Neuronal stem cell (in vitro differentiated cells): Measurements from ENCODE around the gene RTTN.

ENCODE experiments used
- DNase-seq: peaks from one replicate; pipeline ENCODE4 v3.0.0-alpha.2; 2013; ENCODE audit warnings: low spot score
- H2AFZ ChIP-seq: one replicate; pipeline ENCODE4 v1.6.1; 2013; ENCODE audit warnings: mild to moderate bottlenecking, low read length, inconsistent platforms
- H2AK5ac ChIP-seq: 2 replicates; pipeline ENCODE4 v1.6.1; 2013; ENCODE audit warnings: low read depth, mild to moderate bottlenecking, inconsistent platforms, low read length, moderate library complexity, mixed read lengths
- H2BK120ac ChIP-seq: 2 replicates; pipeline ENCODE4 v1.6.1; 2013; ENCODE audit warnings: low read depth, mild to moderate bottlenecking, inconsistent platforms, low read length, moderate library complexity, mixed read lengths
- H2BK12ac ChIP-seq: one replicate; pipeline ENCODE4 v1.6.1; 2013; ENCODE audit warnings: low read length, inconsistent platforms
- H2BK15ac ChIP-seq: 2 replicates; pipeline ENCODE4 v1.6.1; 2013; ENCODE audit warnings: mild to moderate bottlenecking, low read length, inconsistent platforms, mixed read lengths
- H2BK5ac ChIP-seq: one replicate; pipeline ENCODE4 v1.6.1; 2013; ENCODE audit warnings: inconsistent platforms, mild to moderate bottlenecking, low read length, moderate library complexity
- H3K14ac ChIP-seq: one replicate; pipeline ENCODE4 v1.6.1; 2013; ENCODE audit warnings: low read length, inconsistent platforms
- H3K18ac ChIP-seq: 2 replicates; pipeline ENCODE4 v1.6.1; 2013; ENCODE audit warnings: low read length, inconsistent platforms
- H3K23ac ChIP-seq: 2 replicates; pipeline ENCODE4 v1.6.1; 2013; ENCODE audit warnings: low read depth, mild to moderate bottlenecking, mixed read lengths, low read length, inconsistent platforms; ENCODE audit not compliant: poor library complexity
- H3K27ac ChIP-seq: replicated peaks from 3 replicates; pipeline ENCODE4 v1.5.1; 2013; ENCODE audit warnings: low read length, inconsistent platforms
- H3K27me3 ChIP-seq, 3 experiments: 2 replicates each; pipeline ENCODE4 v1.6.1; 2013; ENCODE audit warnings: low read length in 3 of 3, mild to moderate bottlenecking in 2 of 3, inconsistent platforms in 1 of 3, low read depth in 1 of 3, mixed read lengths in 1 of 3, moderate library complexity in 1 of 3; ENCODE audit not compliant: control insufficient read depth in 3 of 3, insufficient read depth in 3 of 3
- H3K36me3 ChIP-seq, 2 donors: replicated peaks in 1 of 2; 2 replicates each; pipeline ENCODE4 v1.6.1; 2013; ENCODE audit warnings: low read length in 2 of 2; ENCODE audit not compliant: control insufficient read depth in 2 of 2, insufficient read depth in 2 of 2
- H3K4ac ChIP-seq: 2 replicates; pipeline ENCODE4 v1.6.1; 2013; ENCODE audit warnings: inconsistent platforms, mild to moderate bottlenecking, low read length, moderate library complexity
- H3K4me1 ChIP-seq, 2 donors: 1 replicate in 1 of 2; 2 replicates in 1 of 2; pipeline ENCODE4 v1.6.1; 2013; ENCODE audit warnings: low read length in 2 of 2, low read depth in 1 of 2; ENCODE audit not compliant: control insufficient read depth in 2 of 2, insufficient read depth in 1 of 2
- H3K4me2 ChIP-seq: one replicate; pipeline ENCODE4 v1.6.1; 2013; ENCODE audit warnings: mild to moderate bottlenecking, low read length, inconsistent platforms; ENCODE audit not compliant: insufficient read depth, poor library complexity, severe bottlenecking
- H3K4me3 ChIP-seq, 2 donors: 2 replicates each; pipeline ENCODE4 v1.5.1; 2013; ENCODE audit warnings: low read length in 2 of 2, mild to moderate bottlenecking in 2 of 2, inconsistent platforms in 1 of 2, moderate library complexity in 1 of 2
- H3K79me1 ChIP-seq: one replicate; pipeline ENCODE4 v1.6.1; 2013; ENCODE audit warnings: low read depth, mild to moderate bottlenecking, inconsistent platforms, low read length, moderate library complexity
- H3K9ac ChIP-seq: one replicate; pipeline ENCODE4 v1.6.1; 2013; ENCODE audit warnings: mild to moderate bottlenecking, low read depth, low read length, inconsistent platforms; ENCODE audit not compliant: poor library complexity
- H3K9me3 ChIP-seq, 2 donors: replicated peaks in 1 of 2; 2 replicates each; pipeline versions ENCODE3 to v1.6.1; 2013; ENCODE audit warnings: low read length in 2 of 2, mild to moderate bottlenecking in 2 of 2, inconsistent platforms in 1 of 2, low read depth in 1 of 2, mixed read lengths in 1 of 2, moderate library complexity in 1 of 2; ENCODE audit not compliant: control insufficient read depth in 2 of 2, insufficient read depth in 1 of 2
- H4K8ac ChIP-seq: one replicate; pipeline ENCODE4 v1.6.1; 2013; ENCODE audit warnings: low read depth, mild to moderate bottlenecking, inconsistent platforms, low read length, moderate library complexity
- H4K91ac ChIP-seq: one replicate; pipeline ENCODE4 v1.6.1; 2013; ENCODE audit warnings: low read length, low read depth, mild to moderate bottlenecking, inconsistent platforms; ENCODE audit not compliant: poor library complexity
- WGBS, 2 donors: extraction: QIAGEN DNeasy Blood & Tissue Kit; methylation state at CpG; one replicate each; pipeline ENCODE4 v1.1.7; 2013; ENCODE audit warnings: missing lambda C conversion rate in 2 of 2, mixed read lengths in 1 of 2; ENCODE audit not compliant: insufficient read length in 2 of 2, insufficient replicate concordance in 1 of 2; ENCODE audit errors: extremely low coverage in 2 of 2; 5-methylcytosine and 5-hydroxymethylcytosine counted together

Gene RTTN

DNA sequence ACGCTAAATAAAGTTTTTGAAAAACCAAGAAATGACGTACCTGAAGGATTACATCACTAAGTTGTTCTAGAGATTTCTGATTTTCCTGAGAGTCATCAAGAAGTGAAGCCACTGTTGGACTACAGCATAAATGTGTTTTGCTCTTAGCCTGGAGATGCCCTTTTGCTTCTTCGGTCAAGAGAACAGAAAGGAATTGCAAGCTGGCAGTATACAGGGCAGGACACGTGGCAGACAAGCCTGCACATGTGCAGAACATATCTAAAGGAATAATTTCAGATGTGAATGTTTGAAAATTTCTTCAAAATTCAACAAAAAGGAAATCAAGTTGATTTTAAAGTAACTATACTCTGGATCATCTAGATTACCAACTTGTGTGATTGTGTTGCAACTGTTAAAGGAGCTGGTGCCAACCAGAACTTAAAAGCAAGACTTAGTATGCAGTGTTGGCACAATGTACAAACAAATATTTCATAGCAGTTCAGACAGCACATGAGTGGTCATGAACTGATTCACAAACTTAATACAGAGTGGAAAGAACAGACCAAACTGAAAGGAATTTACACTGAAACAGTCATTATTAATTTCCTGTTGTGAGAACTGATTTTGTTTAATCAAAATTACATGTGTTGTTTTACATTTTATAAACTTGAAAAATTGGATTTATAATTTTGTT lies 157.4 kb downstream of the RTTN start:
- Histone ChIP-seq H3K4me3 (no peak overlapping the region), H4K91ac (no peak overlapping the region), H3K36me3 (peaks cover 2 to 19% of the 10 kb centered on the region in 2 donors), H2BK5ac (no peak overlapping the region), H3K9ac (no peak overlapping the region), H3K9me3 (peaks cover 0 to 3% of the 10 kb centered on the region in 2 donors), H3K79me1 (no peaks in the 10 kb centered on the region), H3K27me3 (no peaks in the 10 kb centered on the region), H3K14ac (no peak overlapping the region), H2AFZ (no peak overlapping the region), H3K23ac (no peak overlapping the region), H3K27ac (no peak overlapping the region), H3K4me1 (no peaks in the 10 kb centered on the region), H3K4me2 (no peak overlapping the region), H3K4ac (no peak overlapping the region), H4K8ac (no peak overlapping the region), H2BK120ac (no peak overlapping the region), H2BK12ac (no peak overlapping the region), H2AK5ac (no peak overlapping the region), H3K18ac (no peak overlapping the region), H2BK15ac (no peak overlapping the region)
- WGBS, 2 donors, result no CpG with 5 or more reads among the region's 4 CpGs
- no peak for DNase-seq

DNA sequence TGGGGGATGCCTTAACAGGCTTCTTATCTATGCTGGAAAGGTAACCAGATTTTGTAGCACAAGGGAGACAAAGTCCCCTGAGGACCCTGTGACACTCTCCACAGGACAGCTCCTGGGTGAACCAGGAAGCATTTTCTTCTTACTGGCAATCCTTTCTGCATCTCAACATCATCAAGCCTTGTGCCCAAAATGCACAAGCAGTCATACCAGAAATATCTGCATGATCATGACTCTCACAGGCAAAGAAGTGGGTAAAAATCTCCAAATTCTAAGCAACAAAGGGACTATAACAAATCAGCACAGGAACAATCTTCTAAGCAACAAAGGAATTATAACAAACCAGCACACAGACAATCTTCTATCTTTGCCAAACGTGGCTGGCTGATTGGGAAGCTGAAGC lies 158.7 kb downstream of the RTTN start:
- DNase-seq, result no peak
- no CpG with 5 or more reads among the region's 1 CpG for WGBS, 2 donors
- H3K79me1 ChIP-seq, result no peaks in the 10 kb centered on the region
- H3K4ac ChIP-seq, result no peak overlapping the region
- no peak overlapping the region for H3K4me2 ChIP-seq
- H3K27me3 ChIP-seq, result no peaks in the 10 kb centered on the region
- no peak overlapping the region for H2BK12ac ChIP-seq
- H2AFZ ChIP-seq, result no peak overlapping the region
- H2AK5ac ChIP-seq, result no peak overlapping the region
- no peak overlapping the region for H2BK120ac ChIP-seq
- H3K9ac ChIP-seq, result no peak overlapping the region
- no peak overlapping the region for H3K14ac ChIP-seq
- no peak overlapping the region for H3K4me3 ChIP-seq
- no peak overlapping the region for H3K18ac ChIP-seq
- peaks cover 2 to 15% of the 10 kb centered on the region in 2 donors for H3K36me3 ChIP-seq
- no peaks in the 10 kb centered on the region for H3K4me1 ChIP-seq
- H2BK15ac ChIP-seq, result no peak overlapping the region
- H3K23ac ChIP-seq, result no peak overlapping the region
- no peak overlapping the region for H4K91ac ChIP-seq
- peaks cover 0 to 3% of the 10 kb centered on the region in 2 donors for H3K9me3 ChIP-seq
- no peak overlapping the region for H2BK5ac ChIP-seq
- no peak overlapping the region for H3K27ac ChIP-seq
- no peak overlapping the region for H4K8ac ChIP-seq

DNA sequence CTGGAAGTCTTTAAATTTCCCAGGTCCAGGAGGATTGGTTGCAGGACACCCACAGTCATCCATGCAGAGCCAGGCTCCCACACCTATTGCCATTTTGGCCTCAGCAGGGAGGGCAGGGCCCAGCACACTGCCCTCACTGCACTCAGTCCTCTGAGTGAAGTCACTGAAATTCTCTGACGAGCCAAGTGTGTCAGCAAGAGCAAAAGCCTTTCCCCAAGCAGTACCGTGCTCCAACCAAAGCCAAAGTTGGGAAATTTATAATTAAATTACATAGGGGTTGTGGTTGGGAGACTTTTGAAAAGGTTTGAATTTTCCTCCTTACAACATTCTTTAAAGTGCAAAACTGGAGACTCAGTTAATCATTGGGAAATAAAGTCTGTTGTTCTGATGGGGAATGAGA lies 159.3 kb downstream of the RTTN start:
- H4K8ac ChIP-seq, result no peak overlapping the region
- H3K4ac ChIP-seq, result no peak overlapping the region
- H4K91ac ChIP-seq, result no peak overlapping the region
- no peak overlapping the region for H2AFZ ChIP-seq
- no peaks in the 10 kb centered on the region for H3K4me1 ChIP-seq
- H3K14ac ChIP-seq, result no peak overlapping the region
- H3K9ac ChIP-seq, result no peak overlapping the region
- peaks cover 2 to 11% of the 10 kb centered on the region in 2 donors for H3K36me3 ChIP-seq
- no peak overlapping the region for H2AK5ac ChIP-seq
- H3K23ac ChIP-seq, result no peak overlapping the region
- no peaks in the 10 kb centered on the region for H3K27me3 ChIP-seq
- no peaks in the 10 kb centered on the region for H3K79me1 ChIP-seq
- no peak overlapping the region for H3K4me3 ChIP-seq
- no peak overlapping the region for H3K27ac ChIP-seq
- no peak overlapping the region for H2BK5ac ChIP-seq
- H3K4me2 ChIP-seq, result no peak overlapping the region
- H2BK12ac ChIP-seq, result no peak overlapping the region
- H2BK15ac ChIP-seq, result no peak overlapping the region
- no CpG with 5 or more reads among the region's 2 CpGs for WGBS, 2 donors
- no peak for DNase-seq
- H3K9me3 ChIP-seq, result peaks cover 0 to 3% of the 10 kb centered on the region in 2 donors
- H3K18ac ChIP-seq, result no peak overlapping the region
- no peak overlapping the region for H2BK120ac ChIP-seq

DNA sequence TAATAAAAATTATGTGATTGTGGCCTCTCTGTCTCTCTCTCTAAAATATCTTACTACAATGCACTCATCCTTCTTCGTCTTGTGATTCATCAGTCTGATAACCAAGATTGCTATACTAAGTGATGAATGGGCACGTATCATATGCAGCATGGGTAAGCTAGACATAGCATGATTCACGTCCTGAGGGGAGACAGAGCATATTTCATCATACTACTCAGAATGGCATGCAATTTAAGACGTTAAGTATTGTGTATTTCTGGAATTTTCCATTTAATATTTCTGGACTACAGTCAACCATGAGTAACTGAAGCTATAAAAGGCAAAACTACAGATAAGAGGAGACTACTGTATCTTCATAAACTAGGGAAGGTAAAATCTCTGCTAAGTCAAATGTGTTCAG lies 160.9 kb downstream of the RTTN start:
- Histone ChIP-seq H3K36me3 (peaks cover 0 to 3% of the 10 kb centered on the region in 2 donors), H3K9me3 (no peaks in the 10 kb centered on the region), H3K14ac (no peak overlapping the region), H2BK120ac (no peak overlapping the region), H2BK15ac (no peak overlapping the region), H3K79me1 (no peaks in the 10 kb centered on the region), H4K8ac (no peak overlapping the region), H3K27me3 (no peaks in the 10 kb centered on the region), H2BK12ac (no peak overlapping the region), H3K4me3 (no peak overlapping the region), H3K18ac (no peak overlapping the region), H3K23ac (no peak overlapping the region), H3K4me2 (no peak overlapping the region), H3K27ac (no peak overlapping the region), H3K9ac (no peak overlapping the region), H2AFZ (no peak overlapping the region), H3K4ac (no peak overlapping the region), H3K4me1 (no peaks in the 10 kb centered on the region), H4K91ac (no peak overlapping the region), H2BK5ac (no peak overlapping the region), H2AK5ac (no peak overlapping the region)
- DNase-seq, result no peak
- no CpG with 5 or more reads among the region's 4 CpGs for WGBS, 2 donors
